Loucy (cell line): ENCODE measurements around the gene KANSL1.

Experiments used
- CTCF ChIP-seq: fragments of 200-600 bp; sonication (generic); conservative IDR thresholded peaks from 2 replicates; pipeline ENCODE4 v1.5.1; 2014; ENCODE audit warnings: mild to moderate bottlenecking, antibody characterized with exemption, low read length
- EZH2phosphoT487 ChIP-seq: fragments of 200-600 bp; IDR thresholded peaks from 2 replicates; pipeline ENCODE4 v1.6.1; 2018; ENCODE audit warnings: antibody characterized with exemption, mild to moderate bottlenecking, moderate library complexity, borderline replicate concordance

DNA sequence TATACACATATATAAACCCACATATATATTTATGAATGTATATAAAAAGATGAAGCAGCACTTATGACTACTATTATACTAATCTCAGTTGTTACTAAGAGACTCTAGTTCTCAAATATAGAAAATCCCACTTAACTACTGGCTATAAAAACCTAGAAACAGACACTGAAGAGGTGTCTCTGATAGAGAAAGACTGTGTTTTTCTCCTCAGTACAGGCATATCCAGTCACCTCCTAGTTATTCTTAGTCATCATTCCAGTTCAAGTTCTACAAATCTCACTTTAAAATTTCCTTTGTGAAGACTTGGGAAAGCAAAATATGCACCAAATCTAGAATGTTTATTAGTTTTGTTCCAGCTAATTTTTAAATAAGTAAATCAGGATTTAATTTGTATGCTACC is 100.2 kb downstream of the KANSL1 start:
- TF ChIP-seq CTCF (no peak), EZH2phosphoT487 (no peak)
